NCI-H1694 treated with DMSO at 0.1 percent for 48 hours (cell line): ENCODE results near the gene ACBD5.

Experiments
- DNase-seq: peaks from one replicate; lab custom pipeline; 2025; lab: John Stamatoyannopoulos, UW

Gene ACBD5

DNA sequence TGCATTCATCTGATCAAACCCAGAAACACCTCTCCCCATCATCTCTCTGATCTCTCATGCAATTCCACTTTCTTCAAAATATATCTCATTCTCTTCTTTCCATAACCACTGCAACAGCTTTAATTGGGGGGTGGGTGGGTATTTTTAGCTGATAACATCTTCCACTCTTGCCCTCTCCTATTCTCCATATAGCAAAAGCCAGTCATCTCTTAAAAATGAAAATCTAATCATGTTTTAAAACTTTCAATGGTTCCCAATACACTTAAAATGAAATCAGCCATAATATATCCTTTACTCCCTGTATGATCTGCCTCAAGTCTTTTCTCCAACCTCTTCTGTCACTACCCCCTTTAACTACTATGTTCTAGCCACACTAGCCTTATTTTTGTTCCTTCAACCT lies 87.9 kb downstream of the ACBD5 start:
- DNase-seq, result no peak

DNA sequence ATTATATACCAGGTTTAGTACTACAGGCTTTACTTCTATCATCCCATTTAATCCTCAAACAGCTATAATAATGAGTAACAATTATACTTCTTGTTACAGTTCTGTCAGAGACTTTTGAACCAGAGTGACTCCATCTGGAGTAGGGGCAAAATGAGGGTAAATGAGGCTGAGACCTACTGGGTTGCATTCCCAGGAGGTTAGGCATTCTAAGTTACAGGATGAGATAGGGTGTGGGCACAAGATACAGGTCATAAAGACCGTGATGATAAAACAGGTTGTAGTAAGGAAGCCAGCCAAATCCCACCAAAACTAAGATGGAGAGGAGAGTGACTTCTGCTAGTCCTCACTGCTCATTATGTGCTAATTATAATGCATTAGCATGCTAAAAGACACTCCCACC lies 90.3 kb downstream of the ACBD5 start:
- DNase-seq, result no peak

DNA sequence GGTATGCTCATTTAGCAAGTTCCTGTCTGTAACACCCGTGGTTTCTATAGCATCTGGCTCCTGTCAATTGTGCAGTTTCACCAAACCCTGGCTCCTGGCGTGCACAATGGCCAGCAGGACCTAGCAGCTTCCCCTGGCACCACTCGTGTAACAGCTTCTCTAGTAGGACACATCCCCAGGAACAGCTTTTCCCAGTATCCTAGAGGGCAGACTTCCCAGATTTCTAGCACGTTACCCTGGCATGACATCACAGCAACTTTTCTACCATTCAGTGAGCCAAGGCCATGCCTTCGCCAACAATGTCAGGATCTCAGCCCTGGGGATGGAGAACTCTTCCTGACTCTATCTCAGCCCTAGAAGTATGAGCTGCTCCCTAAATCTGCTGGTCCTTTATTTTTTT lies 92.9 kb downstream of the ACBD5 start:
- DNase-seq, result no peak

DNA sequence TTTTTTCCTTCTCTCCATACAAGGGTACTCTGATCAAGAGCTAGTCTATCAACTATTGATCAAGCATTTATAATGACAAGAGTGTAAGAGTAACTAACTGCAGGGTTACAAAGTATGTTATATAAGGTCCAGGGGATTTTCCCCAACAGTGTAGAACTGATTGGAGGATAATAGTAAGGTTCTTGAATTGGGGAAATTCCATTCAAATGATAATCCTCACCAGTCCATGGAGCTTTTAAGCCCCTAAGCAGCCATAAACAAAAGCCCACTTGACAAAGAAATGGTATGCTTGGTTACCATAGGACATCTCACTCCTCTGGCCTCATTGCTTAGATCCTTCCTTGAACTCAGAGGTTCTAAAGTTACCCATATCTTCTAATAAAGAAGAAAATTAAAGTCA lies 94.7 kb downstream of the ACBD5 start:
- DNase-seq, result no peak
